ENCODE measurements around the gene CDH19.

The CDH19 gene

GRCh38 chr18:66603941-66604627, at the start of gene CDH19:
Gene CDH19, minus strand, starts transcription at chr18:66604090. Its CDS starts 31,886 bp downstream, at chr18:66572204.
- no peak for DNase-seq

GRCh38 chr18:66647671-66648070, 43.8 kb upstream of the CDH19 start:
- DNase-seq = no peak

- DNase-seq = no peak
Observed at GRCh38 chr18:66646609-66647008, 42.7 kb upstream of the CDH19 start.

- no peak for DNase-seq
Observed at GRCh38 chr18:66645983-66646382, 42.1 kb upstream of the CDH19 start.

- no peak for DNase-seq
Observed at GRCh38 chr18:66641056-66641455, 37.2 kb upstream of the CDH19 start.

- DNase-seq = no peak
Observed at GRCh38 chr18:66640431-66640830, 36.5 kb upstream of the CDH19 start.

- no peak for DNase-seq
Observed at GRCh38 chr18:66638856-66639629, 35.2 kb upstream of the CDH19 start.

GRCh38 chr18:66635342-66635741, 31.5 kb upstream of the CDH19 start:
- no peak for DNase-seq

- DNase-seq = no peak
Observed at GRCh38 chr18:66632756-66633155, 28.9 kb upstream of the CDH19 start.

- no peak for DNase-seq
Observed at GRCh38 chr18:66630831-66631230, 26.9 kb upstream of the CDH19 start.

GRCh38 chr18:66623821-66624220, 19.9 kb upstream of the CDH19 start:
- no peak for DNase-seq

GRCh38 chr18:66621816-66622576, 18.1 kb upstream of the CDH19 start:
- DNase-seq = no peak

- DNase-seq = no peak
Observed at GRCh38 chr18:66616523-66616983, 12.7 kb upstream of the CDH19 start.

- DNase-seq = no peak
Observed at GRCh38 chr18:66615176-66615575, 11.3 kb upstream of the CDH19 start.

GRCh38 chr18:66607632-66608031, 3.7 kb upstream of the CDH19 start:
- no peak for DNase-seq

- no peak for DNase-seq
Observed at GRCh38 chr18:66601649-66602048, 2.2 kb downstream of the CDH19 start.

- DNase-seq = no peak
Observed at GRCh38 chr18:66599190-66599589, 4.7 kb downstream of the CDH19 start.

GRCh38 chr18:66587430-66587829, 16.5 kb downstream of the CDH19 start:
- DNase-seq = no peak

GRCh38 chr18:66582211-66582610, 21.7 kb downstream of the CDH19 start:
- DNase-seq = no peak

- no peak for DNase-seq
Observed at GRCh38 chr18:66575263-66575662, 28.6 kb downstream of the CDH19 start.

- no peak for DNase-seq
Observed at GRCh38 chr18:66571845-66572244, 32.0 kb downstream of the CDH19 start.

GRCh38 chr18:66566616-66567015, 37.3 kb downstream of the CDH19 start:
- DNase-seq = no peak

GRCh38 chr18:66564236-66564635, 39.7 kb downstream of the CDH19 start:
- DNase-seq = no peak

- no peak for DNase-seq
Observed at GRCh38 chr18:66562279-66562678, 41.6 kb downstream of the CDH19 start.
